Neural progenitor cell (in vitro differentiated cells): ENCODE results near the gene UBC. TPM values are rescaled to one million over a fixed set of nuclear protein-coding genes. Genes with fewer than 3 reads are reported as not detected.

Source experiments
- DNase-seq: peaks from one replicate; pipeline ENCODE4 v3.0.0-alpha.2; 2016; ENCODE audit warnings: low spot score
- H2AFZ ChIP-seq: fragments of 200-600 bp; sonication (generic); replicated peaks from 2 replicates; pipeline ENCODE4 v1.6.1; 2016; ENCODE audit warnings: antibody characterized with exemption
- H3F3A ChIP-seq: fragments of 200-600 bp; sonication (generic); 2 replicates; pipeline ENCODE4 v1.6.1; 2016; ENCODE audit warnings: antibody characterized with exemption, low read depth
- H3K27ac ChIP-seq: fragments of 200-600 bp; sonication (generic); 2 replicates; pipeline ENCODE4 v1.5.1; 2016; ENCODE audit warnings: mild to moderate bottlenecking
- H3K27me3 ChIP-seq: fragments of 200-600 bp; sonication (generic); 2 replicates; pipeline ENCODE4 v1.6.1; 2016; ENCODE audit warnings: mild to moderate bottlenecking, moderate library complexity
- H3K36me3 ChIP-seq: fragments of 200-600 bp; sonication (generic); 2 replicates; pipeline ENCODE4 v1.5.1; 2016
- H3K4me1 ChIP-seq: fragments of 200-600 bp; sonication (generic); 2 replicates; pipeline ENCODE4 v1.6.1; 2016; ENCODE audit warnings: mixed run types
- H3K4me2 ChIP-seq: fragments of 200-600 bp; sonication (generic); 2 replicates; pipeline ENCODE4 v1.6.1; 2016
- H3K4me3 ChIP-seq: fragments of 200-600 bp; sonication (generic); 2 replicates; pipeline ENCODE4 v1.5.1; 2016
- H3K79me2 ChIP-seq: fragments of 200-600 bp; sonication (generic); 2 replicates; pipeline ENCODE4 v1.6.1; 2016; ENCODE audit warnings: low read depth
- H3K9ac ChIP-seq: fragments of 200-600 bp; sonication (generic); 2 replicates; pipeline ENCODE4 v1.6.1; 2016
- H3K9me3 ChIP-seq: fragments of 200-600 bp; sonication (generic); 2 replicates; pipeline ENCODE4 v1.5.1; 2016; ENCODE audit warnings: low read depth
- H4K20me1 ChIP-seq: fragments of 200-600 bp; sonication (generic); 2 replicates; pipeline ENCODE4 v1.6.1; 2016; ENCODE audit warnings: low read depth
- H3K27ac Mint-ChIP-seq: 3 replicates; pipeline ENCODE4 v1.8.0; 2021; ENCODE audit warnings: mixed read lengths
- H3K27me3 Mint-ChIP-seq: 2 replicates; pipeline ENCODE4 v1.8.0; 2022; ENCODE audit warnings: low read depth, mild to moderate bottlenecking, inconsistent platforms, moderate library complexity, mixed read lengths; ENCODE audit not compliant: insufficient read depth
- H3K36me3 Mint-ChIP-seq: 3 replicates; pipeline ENCODE4 v1.8.0; 2021; ENCODE audit warnings: mixed read lengths
- H3K4me1 Mint-ChIP-seq: 3 replicates; pipeline ENCODE4 v1.8.0; 2021; ENCODE audit warnings: mixed read lengths
- H3K4me3 Mint-ChIP-seq: 3 replicates; pipeline ENCODE4 v1.8.0; 2021; ENCODE audit warnings: mild to moderate bottlenecking, moderate library complexity, mixed read lengths
- H3K9me3 Mint-ChIP-seq: 3 replicates; pipeline ENCODE4 v1.8.0; 2020; ENCODE audit warnings: mixed read lengths
- CTCF ChIP-seq: fragments of 200-600 bp; sonication (generic); IDR thresholded peaks from 2 replicates; pipeline ENCODE4 v1.5.1; 2017; ENCODE audit warnings: antibody characterized with exemption, mild to moderate bottlenecking
- EZH2 ChIP-seq: fragments of 200-600 bp; sonication (generic); IDR thresholded peaks from 2 replicates; pipeline ENCODE4 v1.6.1; 2017; ENCODE audit warnings: antibody characterized with exemption, mild to moderate bottlenecking, moderate library complexity
- EZH2phosphoT487 ChIP-seq: fragments of 200-600 bp; sonication (generic); IDR thresholded peaks from 2 replicates; pipeline ENCODE4 v1.6.1; 2017; ENCODE audit warnings: antibody characterized with exemption
- total RNA-seq: library from RNA; depleted of rRNA; stranded (reverse); fragments of >200 nt; gene quantifications from 2 replicates; pipeline ENCODE4 v1.2.3, GENCODE V29; 2015; ENCODE audit warnings: low replicate concordance

The UBC gene
- total RNA-seq, 1 donor from 2014 or later, result 857 TPM

GRCh38 chr12:124946447-124946793 lies 32.0 kb upstream of the UBC start:
- H3K4me1 ChIP-seq, result no peaks in the 10 kb centered on the region
- H3K9ac ChIP-seq, result no peak overlapping the region
- no peaks in the 10 kb centered on the region for H3K9me3 ChIP-seq
- peaks cover 7% of the 10 kb centered on the region for H3F3A ChIP-seq
- TF ChIP-seq EZH2 (no peak), EZH2phosphoT487 (no peak), CTCF (no peak)
- H3K27me3 ChIP-seq, result no peaks in the 10 kb centered on the region
- DNase-seq, result no peak
- Mint-ChIP-seq H3K36me3 (peaks cover 10% of the 10 kb centered on the region), H3K27ac (peak overlapping the region; percentile 39), H3K4me3 (no peak overlapping the region), H3K27me3 (no peaks in the 10 kb centered on the region), H3K4me1 (peaks cover 2% of the 10 kb centered on the region), H3K9me3 (no peaks in the 10 kb centered on the region)
- H3K4me2 ChIP-seq, result no peak overlapping the region
- H3K4me3 ChIP-seq, result no peak overlapping the region
- H3K27ac ChIP-seq, result no peak overlapping the region
- H2AFZ ChIP-seq, result no peak overlapping the region
- no peaks in the 10 kb centered on the region for H4K20me1 ChIP-seq
- no peaks in the 10 kb centered on the region for H3K36me3 ChIP-seq
- no peaks in the 10 kb centered on the region for H3K79me2 ChIP-seq

GRCh38 chr12:124941170-124941527 lies 26.7 kb upstream of the UBC start:
- Histone ChIP-seq H3K36me3 (no peaks in the 10 kb centered on the region), H4K20me1 (no peaks in the 10 kb centered on the region), H3K4me2 (peak overlapping the region; percentile 78), H3F3A (peaks cover 34% of the 10 kb centered on the region), H3K4me3 (peak overlapping the region; percentile 74), H3K4me1 (peaks cover 12% of the 10 kb centered on the region), H3K9me3 (no peaks in the 10 kb centered on the region), H3K9ac (no peak overlapping the region), H2AFZ (peak overlapping the region; percentile 78), H3K27me3 (no peaks in the 10 kb centered on the region), H3K27ac (no peak overlapping the region), H3K79me2 (no peaks in the 10 kb centered on the region)
- Mint-ChIP-seq H3K4me3 (no peak overlapping the region), H3K27ac (no peak overlapping the region), H3K4me1 (peaks cover 10% of the 10 kb centered on the region), H3K36me3 (peaks cover 3% of the 10 kb centered on the region), H3K27me3 (peaks cover 2% of the 10 kb centered on the region), H3K9me3 (no peaks in the 10 kb centered on the region)
- TF ChIP-seq CTCF (no peak), EZH2 (no peak), EZH2phosphoT487 (no peak)
- no peak for DNase-seq

GRCh38 chr12:124940393-124941169 lies 26.1 kb upstream of the UBC start:
- no peak for TF ChIP-seq EZH2
- peak; percentile 84 for TF ChIP-seq CTCF
- Mint-ChIP-seq H3K27me3 (peaks cover 2% of the 10 kb centered on the region), H3K36me3 (peaks cover 2% of the 10 kb centered on the region), H3K4me1 (peaks cover 10% of the 10 kb centered on the region), H3K9me3 (no peaks in the 10 kb centered on the region), H3K27ac (no peak overlapping the region), H3K4me3 (no peak overlapping the region)
- Histone ChIP-seq H3K36me3 (no peaks in the 10 kb centered on the region), H3K27me3 (no peaks in the 10 kb centered on the region), H3K79me2 (no peaks in the 10 kb centered on the region), H3K4me3 (peak overlapping the region; percentile 74), H3K27ac (no peak overlapping the region), H3K9ac (no peak overlapping the region), H3F3A (peaks cover 34% of the 10 kb centered on the region), H3K4me1 (peaks cover 12% of the 10 kb centered on the region), H3K9me3 (no peaks in the 10 kb centered on the region), H4K20me1 (no peaks in the 10 kb centered on the region), H3K4me2 (peak overlapping the region; percentile 78), H2AFZ (peak overlapping the region; percentile 78)
- DNase-seq, result peak; percentile 93
